Measurements from ENCODE around the gene TMC3. TPM values are rescaled to one million over a fixed set of nuclear protein-coding genes. Genes with fewer than 3 reads are reported as not detected.

Gene TMC3
- total RNA-seq, 1 donor from 2014 or later = 0.07 TPM

- no peak for TF ChIP-seq CTCF (conservative IDR thresholded peaks at IDR 0.05)
- Mint-ChIP-seq H3K36me3 (no peaks in the 10 kb centered on the region), H3K27ac (no peak overlapping the region), H3K4me1 (ENCODE audit: unreplicated experiment) (peaks cover 8% of the 10 kb centered on the region), H3K9me3 (no peaks in the 10 kb centered on the region), H3K4me3 (no peak overlapping the region), H3K27me3 (peaks cover 5% of the 10 kb centered on the region)
- no peak for DNase-seq (ENCODE audit: extremely low spot score, unreplicated experiment)
Measured at GRCh38 chr15:81297603-81298575, 76.1 kb downstream of the TMC3 start.

- peaks cover 5% of the 10 kb centered on the region for H3K27me3 Mint-ChIP-seq
- H3K4me3 Mint-ChIP-seq = no peak overlapping the region
- no peak for TF ChIP-seq CTCF (conservative IDR thresholded peaks at IDR 0.05)
- peaks cover 8% of the 10 kb centered on the region for H3K4me1 Mint-ChIP-seq (ENCODE audit: unreplicated experiment)
- H3K36me3 Mint-ChIP-seq = no peaks in the 10 kb centered on the region
- no peaks in the 10 kb centered on the region for H3K9me3 Mint-ChIP-seq
- no peak for DNase-seq (ENCODE audit: extremely low spot score, unreplicated experiment)
- no peak overlapping the region for H3K27ac Mint-ChIP-seq
Measured at GRCh38 chr15:81297147-81297572, 76.9 kb downstream of the TMC3 start.

- peaks cover 8% of the 10 kb centered on the region for H3K4me1 Mint-ChIP-seq (ENCODE audit: unreplicated experiment)
- no peak for TF ChIP-seq CTCF (conservative IDR thresholded peaks at IDR 0.05)
- no peak for DNase-seq (ENCODE audit: extremely low spot score, unreplicated experiment)
- peaks cover 5% of the 10 kb centered on the region for H3K27me3 Mint-ChIP-seq
- no peak overlapping the region for H3K27ac Mint-ChIP-seq
- H3K36me3 Mint-ChIP-seq = no peaks in the 10 kb centered on the region
- no peaks in the 10 kb centered on the region for H3K9me3 Mint-ChIP-seq
- no peak overlapping the region for H3K4me3 Mint-ChIP-seq
Measured at GRCh38 chr15:81296673-81297072, 77.3 kb downstream of the TMC3 start.

- H3K9me3 Mint-ChIP-seq = no peaks in the 10 kb centered on the region
- H3K4me1 Mint-ChIP-seq (ENCODE audit: unreplicated experiment) = peaks cover 8% of the 10 kb centered on the region
- TF ChIP-seq CTCF (conservative IDR thresholded peaks at IDR 0.05) = no peak
- no peak for DNase-seq (ENCODE audit: extremely low spot score, unreplicated experiment)
- H3K36me3 Mint-ChIP-seq = no peaks in the 10 kb centered on the region
- no peak overlapping the region for H3K27ac Mint-ChIP-seq
- H3K4me3 Mint-ChIP-seq = no peak overlapping the region
- H3K27me3 Mint-ChIP-seq = peaks cover 5% of the 10 kb centered on the region
Measured at GRCh38 chr15:81296186-81296585, 77.8 kb downstream of the TMC3 start.

- Mint-ChIP-seq H3K36me3 (no peaks in the 10 kb centered on the region), H3K4me3 (no peak overlapping the region), H3K4me1 (ENCODE audit: unreplicated experiment) (peaks cover 8% of the 10 kb centered on the region), H3K27ac (no peak overlapping the region), H3K9me3 (no peaks in the 10 kb centered on the region), H3K27me3 (peaks cover 5% of the 10 kb centered on the region)
- TF ChIP-seq CTCF (conservative IDR thresholded peaks at IDR 0.05) = no peak
- DNase-seq (ENCODE audit: extremely low spot score, unreplicated experiment) = no peak
Measured at GRCh38 chr15:81295486-81296121, 78.4 kb downstream of the TMC3 start.
